HepG2 (cell line): ENCODE measurements around the gene PTPN18. TPM values are rescaled to one million over a fixed set of nuclear protein-coding genes. Genes with fewer than 3 reads are reported as not detected.

Experiments
- BRCA1 ChIP-seq: sonication (generic); formaldehyde crosslinking; IDR thresholded peaks from 2 replicates; pipeline ENCODE4 v1.4.0; 2020; ENCODE audit warnings: missing genetic modification reagents
- HHEX ChIP-seq: IDR thresholded peaks from 2 replicates; pipeline ENCODE4 v1.6.1; 2016; ENCODE audit warnings: control low read depth
- KDM3A ChIP-seq: IDR thresholded peaks from 2 replicates; pipeline ENCODE4 v1.6.1; 2018; ENCODE audit warnings: low read depth, missing compliant biosample characterization
- MXI1 ChIP-seq: IDR thresholded peaks from 3 replicates; pipeline ENCODE4 v1.6.1; 2012; ENCODE audit warnings: low read depth, low read length, inconsistent platforms, borderline replicate concordance
- POGZ ChIP-seq: sonication (generic); formaldehyde crosslinking; IDR thresholded peaks from 2 replicates; pipeline ENCODE4 v1.4.0; 2020; ENCODE audit warnings: mild to moderate bottlenecking, missing genetic modification reagents
- POLR2AphosphoS2 ChIP-seq: IDR thresholded peaks from 2 replicates; pipeline ENCODE4 v1.6.1; 2011; ENCODE audit warnings: low read depth, low read length, improper control_type of control experiment
- SMARCC2 ChIP-seq: fragments of 450-650 bp; IDR thresholded peaks from 2 replicates; pipeline ENCODE4 v1.6.1; 2017; ENCODE audit warnings: antibody characterized with exemption, mild to moderate bottlenecking
- TBX2 ChIP-seq: sonication (generic); formaldehyde crosslinking; IDR thresholded peaks from 2 replicates; pipeline ENCODE4 v1.5.0; 2020; ENCODE audit warnings: missing genetic modification reagents, mild to moderate bottlenecking, borderline replicate concordance
- TRIM24 ChIP-seq: sonication (generic); formaldehyde crosslinking; IDR thresholded peaks from 2 replicates; pipeline ENCODE4 v1.8.0; 2022; ENCODE audit warnings: mild to moderate bottlenecking, missing genetic modification reagents
- ZFP90 ChIP-seq: sonication (generic); formaldehyde crosslinking; IDR thresholded peaks from 2 replicates; pipeline ENCODE4 v1.8.0; 2022; ENCODE audit warnings: missing genetic modification reagents, mild to moderate bottlenecking, inconsistent platforms, borderline replicate concordance
- ZNF124 ChIP-seq: sonication (generic); formaldehyde crosslinking; IDR thresholded peaks from 2 replicates; pipeline ENCODE4 v1.4.0; 2020; ENCODE audit warnings: missing genetic modification reagents
- ZNF263 ChIP-seq: sonication (generic); formaldehyde crosslinking; IDR thresholded peaks from 2 replicates; pipeline ENCODE4 v1.4.0; 2020; ENCODE audit warnings: missing genetic modification reagents
- ZNF460 ChIP-seq: sonication (generic); formaldehyde crosslinking; IDR thresholded peaks from 2 replicates; pipeline ENCODE4 v1.5.1; 2020; ENCODE audit warnings: missing genetic modification reagents, mild to moderate bottlenecking, borderline replicate concordance
- ZNF577 ChIP-seq: sonication (generic); formaldehyde crosslinking; IDR thresholded peaks from 2 replicates; pipeline ENCODE4 v1.4.0; 2020; ENCODE audit warnings: mild to moderate bottlenecking, low read depth, missing genetic modification reagents, borderline replicate concordance
- ZNF777 ChIP-seq: sonication (generic); formaldehyde crosslinking; IDR thresholded peaks from 2 replicates; pipeline ENCODE4 v1.4.0; 2020; ENCODE audit warnings: missing genetic modification reagents
- ZNF839 ChIP-seq: sonication (generic); formaldehyde crosslinking; IDR thresholded peaks from 2 replicates; pipeline ENCODE4 v1.4.0; 2020; ENCODE audit warnings: missing genetic modification reagents, mild to moderate bottlenecking, borderline replicate concordance
- ZNF850 ChIP-seq: sonication (generic); formaldehyde crosslinking; conservative IDR thresholded peaks from 2 replicates; pipeline ENCODE4 v1.9.0; 2021; ENCODE audit warnings: mild to moderate bottlenecking, missing genetic modification reagents
- polyA plus RNA-seq, 8 experiments: library from polyadenylated mRNA; depleted of rRNA in 3 of 8; stranded (reverse) in 7 of 8; unstranded in 1 of 8; fragments of >200 nt; fragmentation: Illumina TruSeq in 4 of 8; extraction: Trizol in 4 of 8; gene quantifications; 2 replicates each; pipeline versions ENCODE4 v1.2.1 to v1.2.3, GENCODE V29; 2011 to 2016; ENCODE audit warnings: low read depth in 4 of 8, missing spikeins in 1 of 8, mixed read lengths in 1 of 8; ENCODE audit not compliant: insufficient read depth in 1 of 8
- total RNA-seq, 5 experiments: library from RNA; depleted of rRNA; stranded (reverse); fragments of >200 nt; fragmentation: Illumina TruSeq; extraction: Trizol; gene quantifications; 2 replicates each; pipeline ENCODE4 v1.2.3, GENCODE V29; 2016; ENCODE audit warnings: low read depth in 1 of 5
- TF ChIP-seq, protein P1 (sequence below): sonication (generic); formaldehyde crosslinking; IDR thresholded peaks from 2 replicates; pipeline ENCODE4 v1.8.1; 2022; ENCODE audit warnings: mild to moderate bottlenecking, missing genetic modification reagents
- TF ChIP-seq, protein P2 (sequence below): sonication (generic); formaldehyde crosslinking; IDR thresholded peaks from 2 replicates; pipeline ENCODE4 v1.8.0; 2022; ENCODE audit warnings: missing genetic modification reagents, mild to moderate bottlenecking, inconsistent platforms, borderline replicate concordance
- TF ChIP-seq, protein P3 (sequence below): sonication (generic); formaldehyde crosslinking; IDR thresholded peaks from 2 replicates; pipeline ENCODE4 v1.4.0; 2020; ENCODE audit warnings: missing genetic modification reagents
- TF ChIP-seq, protein P4 (sequence below): sonication (generic); formaldehyde crosslinking; IDR thresholded peaks from 2 replicates; pipeline ENCODE4 v1.8.0; 2022; ENCODE audit warnings: low read depth, missing genetic modification reagents
- TF ChIP-seq, protein P5 (sequence below): sonication (generic); formaldehyde crosslinking; conservative IDR thresholded peaks from 2 replicates; pipeline ENCODE4 v1.8.0; 2022; ENCODE audit warnings: missing genetic modification reagents

The PTPN18 gene
- total and polyA plus RNA-seq, 2 of the 13 experiments (the other 11 are each of a cell fraction or from before 2014, with no cell fraction given): 14.8 to 39.6 TPM

DNA sequence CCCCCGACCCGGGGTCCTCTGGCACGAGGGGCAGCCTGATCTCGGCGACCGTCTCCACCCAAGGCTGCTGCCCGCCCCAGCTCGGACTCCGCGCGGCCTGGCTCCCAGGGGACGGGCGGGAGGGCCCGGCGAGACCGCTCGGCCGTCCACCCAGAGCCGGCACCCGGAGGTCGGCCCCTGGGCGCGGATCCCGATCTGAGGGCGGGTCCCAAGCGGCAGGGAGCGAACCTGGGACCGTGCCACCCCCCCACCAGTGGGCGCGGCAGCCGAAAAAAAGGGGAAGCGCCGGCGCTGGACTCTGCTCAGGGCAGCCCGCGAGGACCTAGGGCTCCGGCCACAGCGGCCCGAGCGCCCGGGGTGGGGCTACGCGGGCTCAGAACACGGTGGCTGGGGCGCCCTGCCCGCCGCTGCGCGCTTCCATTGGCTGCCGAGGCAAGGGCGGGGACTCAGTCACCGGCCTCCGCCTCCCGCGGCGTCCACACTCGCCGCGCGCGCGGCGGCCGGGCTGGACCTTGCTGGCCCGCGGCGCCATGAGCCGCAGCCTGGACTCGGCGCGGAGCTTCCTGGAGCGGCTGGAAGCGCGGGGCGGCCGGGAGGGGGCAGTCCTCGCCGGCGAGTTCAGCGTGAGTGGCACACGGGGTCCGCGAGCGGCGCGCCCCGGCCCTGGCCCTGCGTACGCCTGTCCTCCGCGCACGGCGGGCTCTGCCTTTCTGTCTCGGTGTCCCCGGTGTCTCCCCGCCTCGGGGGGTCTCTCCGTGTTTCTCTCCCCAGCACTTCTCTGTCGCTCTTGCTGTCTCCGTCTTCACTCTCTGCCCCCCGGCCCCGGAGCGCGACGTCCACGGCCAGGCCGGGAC, at the start of gene PTPN18 (continued):
- TF ChIP-seq, protein P1, sequence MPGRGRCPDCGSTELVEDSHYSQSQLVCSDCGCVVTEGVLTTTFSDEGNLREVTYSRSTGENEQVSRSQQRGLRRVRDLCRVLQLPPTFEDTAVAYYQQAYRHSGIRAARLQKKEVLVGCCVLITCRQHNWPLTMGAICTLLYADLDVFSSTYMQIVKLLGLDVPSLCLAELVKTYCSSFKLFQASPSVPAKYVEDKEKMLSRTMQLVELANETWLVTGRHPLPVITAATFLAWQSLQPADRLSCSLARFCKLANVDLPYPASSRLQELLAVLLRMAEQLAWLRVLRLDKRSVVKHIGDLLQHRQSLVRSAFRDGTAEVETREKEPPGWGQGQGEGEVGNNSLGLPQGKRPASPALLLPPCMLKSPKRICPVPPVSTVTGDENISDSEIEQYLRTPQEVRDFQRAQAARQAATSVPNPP (CRISPR knock-in tag): 0 out of 2 replicates have a peak, but pooled peaks have one; percentile 22
- TF ChIP-seq ZFP90 (CRISPR knock-in tag) (peak; percentile 58; the same call in 1 of the 2 replicates), MXI1 (peak; percentile 88; the same call in 1 of the 3 replicates), ZNF777 (peak; percentile 79), SMARCC2 (no peak), POLR2AphosphoS2 (no peak), BRCA1 (CRISPR knock-in tag) (no peak), ZNF850 (CRISPR knock-in tag) (peak; percentile 68; the same call in 1 of the 2 replicates), KDM3A (CRISPR knock-in tag) (no peak), TRIM24 (no peak), ZNF839 (CRISPR knock-in tag) (0 out of 2 replicates have a peak, but pooled peaks have one; percentile 8), ZNF124 (CRISPR knock-in tag) (peak; percentile 14; the same call in 1 of the 2 replicates), ZNF263 (CRISPR knock-in tag) (no peak; the same call in 1 of the 2 replicates), POGZ (CRISPR knock-in tag) (no peak; the same call in 1 of the 2 replicates), HHEX (CRISPR knock-in tag) (no peak), ZNF460 (no peak), TBX2 (CRISPR knock-in tag) (peak; percentile 45), ZNF577 (CRISPR knock-in tag) (no peak)
- TF ChIP-seq, protein P2, sequence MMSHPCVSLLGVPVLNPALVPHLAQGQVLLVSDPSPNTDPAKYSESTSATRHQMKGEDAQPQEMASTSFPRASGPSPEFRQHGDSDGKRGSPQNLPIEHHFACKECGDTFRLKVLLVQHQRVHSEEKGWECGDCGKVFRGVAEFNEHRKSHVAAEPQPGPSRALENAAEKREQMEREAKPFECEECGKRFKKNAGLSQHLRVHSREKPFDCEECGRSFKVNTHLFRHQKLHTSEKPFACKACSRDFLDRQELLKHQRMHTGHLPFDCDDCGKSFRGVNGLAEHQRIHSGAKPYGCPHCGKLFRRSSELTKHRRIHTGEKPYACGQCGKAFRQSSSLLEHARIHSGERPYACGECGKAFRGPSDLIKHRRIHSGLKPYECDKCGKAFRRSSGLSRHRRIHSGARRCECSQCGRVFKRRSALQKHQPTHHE (CRISPR knock-in tag): no peak
- TF ChIP-seq, protein P3, sequence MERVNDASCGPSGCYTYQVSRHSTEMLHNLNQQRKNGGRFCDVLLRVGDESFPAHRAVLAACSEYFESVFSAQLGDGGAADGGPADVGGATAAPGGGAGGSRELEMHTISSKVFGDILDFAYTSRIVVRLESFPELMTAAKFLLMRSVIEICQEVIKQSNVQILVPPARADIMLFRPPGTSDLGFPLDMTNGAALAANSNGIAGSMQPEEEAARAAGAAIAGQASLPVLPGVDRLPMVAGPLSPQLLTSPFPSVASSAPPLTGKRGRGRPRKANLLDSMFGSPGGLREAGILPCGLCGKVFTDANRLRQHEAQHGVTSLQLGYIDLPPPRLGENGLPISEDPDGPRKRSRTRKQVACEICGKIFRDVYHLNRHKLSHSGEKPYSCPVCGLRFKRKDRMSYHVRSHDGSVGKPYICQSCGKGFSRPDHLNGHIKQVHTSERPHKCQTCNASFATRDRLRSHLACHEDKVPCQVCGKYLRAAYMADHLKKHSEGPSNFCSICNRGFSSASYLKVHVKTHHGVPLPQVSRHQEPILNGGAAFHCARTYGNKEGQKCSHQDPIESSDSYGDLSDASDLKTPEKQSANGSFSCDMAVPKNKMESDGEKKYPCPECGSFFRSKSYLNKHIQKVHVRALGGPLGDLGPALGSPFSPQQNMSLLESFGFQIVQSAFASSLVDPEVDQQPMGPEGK (CRISPR knock-in tag): peak; percentile 87
- TF ChIP-seq, protein P4, sequence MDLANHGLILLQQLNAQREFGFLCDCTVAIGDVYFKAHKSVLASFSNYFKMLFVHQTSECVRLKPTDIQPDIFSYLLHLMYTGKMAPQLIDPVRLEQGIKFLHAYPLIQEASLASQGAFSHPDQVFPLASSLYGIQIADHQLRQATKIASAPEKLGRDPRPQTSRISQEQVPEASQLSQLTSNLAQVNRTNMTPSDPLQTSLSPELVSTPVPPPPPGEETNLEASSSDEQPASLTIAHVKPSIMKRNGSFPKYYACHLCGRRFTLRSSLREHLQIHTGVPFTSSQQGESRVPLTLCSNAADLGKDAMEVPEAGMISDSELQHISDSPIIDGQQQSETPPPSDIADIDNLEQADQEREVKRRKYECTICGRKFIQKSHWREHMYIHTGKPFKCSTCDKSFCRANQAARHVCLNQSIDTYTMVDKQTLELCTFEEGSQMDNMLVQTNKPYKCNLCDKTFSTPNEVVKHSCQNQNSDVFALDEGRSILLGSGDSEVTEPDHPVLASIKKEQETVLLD (CRISPR knock-in tag): no peak
- TF ChIP-seq, protein P5, sequence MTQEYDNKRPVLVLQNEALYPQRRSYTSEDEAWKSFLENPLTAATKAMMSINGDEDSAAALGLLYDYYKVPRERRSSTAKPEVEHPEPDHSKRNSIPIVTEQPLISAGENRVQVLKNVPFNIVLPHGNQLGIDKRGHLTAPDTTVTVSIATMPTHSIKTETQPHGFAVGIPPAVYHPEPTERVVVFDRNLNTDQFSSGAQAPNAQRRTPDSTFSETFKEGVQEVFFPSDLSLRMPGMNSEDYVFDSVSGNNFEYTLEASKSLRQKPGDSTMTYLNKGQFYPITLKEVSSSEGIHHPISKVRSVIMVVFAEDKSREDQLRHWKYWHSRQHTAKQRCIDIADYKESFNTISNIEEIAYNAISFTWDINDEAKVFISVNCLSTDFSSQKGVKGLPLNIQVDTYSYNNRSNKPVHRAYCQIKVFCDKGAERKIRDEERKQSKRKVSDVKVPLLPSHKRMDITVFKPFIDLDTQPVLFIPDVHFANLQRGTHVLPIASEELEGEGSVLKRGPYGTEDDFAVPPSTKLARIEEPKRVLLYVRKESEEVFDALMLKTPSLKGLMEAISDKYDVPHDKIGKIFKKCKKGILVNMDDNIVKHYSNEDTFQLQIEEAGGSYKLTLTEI (CRISPR knock-in tag): no peak
